ENCODE data around the gene TMEM220.
"Not testable (repeated sequence)": the region's sequence is repeated elsewhere in the genome, so short reads cannot be mapped to it uniquely, and the experiment has no call there.

The TMEM220 gene

DNA sequence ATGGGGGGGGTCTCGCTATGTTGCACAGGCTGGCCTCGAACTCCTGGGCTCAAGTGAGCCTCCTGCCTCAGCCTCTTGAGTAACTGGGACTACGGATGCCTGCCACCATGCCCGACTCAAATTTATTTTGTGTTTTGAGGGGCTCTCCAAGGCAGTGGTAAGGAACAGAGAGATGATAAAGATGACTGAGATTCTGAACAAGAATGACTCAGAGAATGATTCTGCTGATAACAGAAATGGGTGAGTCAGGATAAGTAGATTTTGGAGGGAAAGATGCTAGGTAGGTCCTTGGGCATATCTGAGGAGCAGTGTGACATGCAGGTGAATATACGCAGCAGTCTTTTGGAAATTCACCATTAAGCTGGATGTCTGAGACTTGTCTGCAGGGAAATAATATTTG lies 2.6 kb downstream of the TMEM220 start:
- DNase-seq = no peak

DNA sequence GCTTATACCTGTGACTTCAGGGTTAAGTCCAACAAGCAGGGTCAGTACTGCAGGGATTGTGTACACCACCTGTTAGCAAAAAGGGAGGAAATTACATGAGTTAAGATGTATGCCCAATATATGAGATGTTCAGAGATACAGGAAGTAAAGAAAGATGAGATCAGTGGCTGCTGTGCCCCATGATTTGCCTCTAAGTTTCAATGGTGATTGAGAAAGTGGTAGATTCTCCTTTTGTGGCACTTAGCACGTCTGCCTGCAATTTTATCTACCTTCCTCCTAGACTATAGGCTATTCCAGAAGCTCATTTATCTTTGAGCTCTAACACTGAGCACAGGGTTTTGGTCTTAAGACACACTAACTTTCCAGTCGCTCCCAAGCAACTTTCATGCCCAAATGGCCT lies 3.6 kb downstream of the TMEM220 start:
- DNase-seq = no peak

DNA sequence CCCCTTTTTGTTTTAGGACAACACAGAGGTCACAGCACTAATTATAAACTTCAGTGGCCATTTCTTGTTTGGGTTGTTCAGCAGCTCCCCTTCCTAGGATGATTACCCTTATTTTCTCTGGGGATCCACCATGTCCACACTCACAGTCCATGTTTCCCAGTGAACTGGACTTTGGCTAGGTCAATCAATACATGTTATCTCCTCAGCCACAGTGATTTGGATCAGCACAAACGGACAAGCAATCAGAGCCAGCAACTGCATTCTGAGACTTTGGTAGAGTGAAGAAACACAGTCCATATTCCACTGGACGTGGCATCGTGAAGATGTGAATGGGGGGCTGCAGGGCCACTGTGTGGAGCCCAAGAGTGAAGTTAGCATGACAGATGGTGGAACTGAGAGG lies 4.6 kb downstream of the TMEM220 start:
- DNase-seq = no peak

DNA sequence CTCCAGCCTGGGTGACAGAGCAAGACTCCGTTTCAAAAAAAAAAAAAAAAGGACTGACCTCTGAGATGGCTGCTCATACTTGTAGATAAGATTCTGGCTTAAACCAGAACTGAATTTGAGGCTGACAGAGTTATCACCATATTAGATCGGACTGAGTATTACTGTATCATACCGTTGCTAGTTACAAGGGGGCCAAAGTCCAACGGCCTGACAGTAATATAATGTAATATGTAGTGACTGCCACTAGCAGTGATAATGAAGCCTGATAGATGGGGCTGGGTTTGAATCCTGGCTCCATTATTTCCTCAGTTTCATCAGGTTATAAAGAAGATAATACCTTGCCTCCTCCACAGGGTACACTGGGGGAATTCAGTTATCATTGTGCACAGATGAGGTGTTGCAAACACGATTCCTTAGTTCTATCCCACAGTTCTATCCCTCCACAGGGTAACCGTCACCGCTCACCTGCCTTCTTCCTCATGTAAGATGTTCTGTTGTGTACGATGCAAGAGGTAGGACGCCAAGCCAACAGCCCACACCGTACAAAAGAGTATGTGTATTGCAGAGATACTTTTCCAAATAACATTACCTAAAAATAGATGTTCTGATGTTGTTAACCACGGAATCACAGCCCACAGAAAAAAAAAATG lies 5.2 kb downstream of the TMEM220 start:
- no peak for DNase-seq

DNA sequence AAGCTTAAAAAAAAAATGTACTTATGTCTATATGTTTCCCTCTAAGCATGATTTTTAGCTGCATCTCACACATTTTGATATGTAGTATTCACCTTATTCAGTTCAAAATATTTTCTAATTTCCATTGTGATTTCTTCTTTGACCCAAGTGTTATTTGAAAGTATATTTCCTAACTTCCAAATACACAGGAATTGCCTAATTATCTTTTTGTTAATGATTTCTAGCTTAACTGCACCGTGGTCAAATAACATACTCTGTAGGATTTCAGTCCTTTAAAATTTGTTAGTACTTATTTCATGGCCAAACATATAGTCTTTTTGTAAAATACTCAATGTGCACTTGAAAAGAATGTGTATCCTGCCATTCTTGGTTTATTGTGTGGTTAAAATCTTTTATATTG lies 11.3 kb downstream of the TMEM220 start:
- DNase-seq = no peak

DNA sequence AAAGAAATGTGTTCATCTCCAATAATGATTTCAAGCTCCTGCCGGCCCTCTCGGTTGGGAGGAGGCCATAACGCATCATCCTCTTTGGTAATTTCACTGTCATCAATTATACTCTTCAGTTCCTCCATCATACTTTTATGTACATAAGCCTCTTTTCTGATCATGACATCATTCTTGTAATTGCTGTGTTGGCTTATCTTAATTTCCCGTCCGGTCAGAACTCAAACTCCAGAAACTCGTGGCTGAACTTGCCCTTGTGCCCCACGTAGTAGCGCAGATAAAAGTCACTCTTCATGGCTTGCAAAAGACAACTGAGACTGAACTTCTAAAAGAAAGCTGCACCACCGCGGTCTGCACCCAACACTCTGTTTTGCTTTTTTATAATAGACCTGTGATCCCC lies 13.6 kb downstream of the TMEM220 start:
- no peak for DNase-seq

DNA sequence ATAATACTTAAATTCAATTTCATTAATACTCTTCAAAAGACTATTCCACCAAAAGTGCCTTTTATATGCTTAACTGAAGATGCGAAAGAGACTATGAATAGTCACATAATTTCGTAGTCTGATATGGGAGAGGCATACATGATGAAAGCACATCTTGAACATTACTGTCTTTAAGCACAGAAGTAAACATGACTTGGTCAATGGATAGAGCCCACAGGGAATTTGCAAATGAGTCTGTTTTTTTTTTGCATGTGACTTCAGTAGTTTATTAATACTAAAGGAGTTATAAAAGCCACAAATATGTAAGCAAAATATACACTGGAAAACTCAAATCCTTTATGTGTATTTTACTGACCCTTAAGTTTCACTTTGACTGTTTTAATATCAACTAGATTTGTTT lies 16.5 kb downstream of the TMEM220 start:
- no peak for DNase-seq

DNA sequence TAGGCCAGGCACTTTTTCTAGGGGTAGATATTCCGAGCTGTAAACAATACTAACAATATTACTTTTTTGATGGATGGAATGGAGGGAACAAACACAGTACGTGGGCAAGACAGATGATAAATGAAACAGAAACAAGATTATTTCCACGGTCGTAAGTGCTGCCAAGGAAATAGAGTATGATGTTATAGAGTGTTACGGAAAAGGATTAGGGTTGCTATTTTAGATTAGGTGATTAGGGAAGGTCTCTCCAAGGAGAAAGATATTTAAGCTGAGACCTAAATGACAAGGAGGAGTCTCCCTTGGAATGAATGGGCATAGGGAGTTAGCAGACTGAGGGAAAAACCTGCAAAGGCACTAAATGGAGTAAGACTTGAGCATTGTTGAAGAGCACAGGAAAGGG lies 24.1 kb downstream of the TMEM220 start:
- DNase-seq = no peak

DNA sequence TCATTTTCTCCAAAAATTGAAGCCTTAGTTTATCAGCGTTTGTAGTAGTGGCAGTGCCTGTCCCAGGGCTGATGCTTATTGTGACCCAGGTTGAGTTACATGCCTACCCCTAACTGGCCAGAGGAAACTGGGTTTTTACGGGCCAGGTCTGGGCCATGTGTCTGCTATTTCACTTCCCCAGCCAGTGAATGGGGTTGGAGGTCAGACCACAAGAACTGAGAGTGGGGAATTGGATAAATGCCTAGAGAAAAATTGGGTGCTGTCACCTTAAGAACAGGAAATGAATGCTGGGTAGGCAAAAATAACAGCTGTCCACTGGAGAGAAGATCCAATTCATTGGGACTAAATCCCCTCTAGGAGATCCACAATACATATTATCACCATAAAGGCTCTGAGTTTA lies 27.2 kb downstream of the TMEM220 start:
- no peak for DNase-seq

DNA sequence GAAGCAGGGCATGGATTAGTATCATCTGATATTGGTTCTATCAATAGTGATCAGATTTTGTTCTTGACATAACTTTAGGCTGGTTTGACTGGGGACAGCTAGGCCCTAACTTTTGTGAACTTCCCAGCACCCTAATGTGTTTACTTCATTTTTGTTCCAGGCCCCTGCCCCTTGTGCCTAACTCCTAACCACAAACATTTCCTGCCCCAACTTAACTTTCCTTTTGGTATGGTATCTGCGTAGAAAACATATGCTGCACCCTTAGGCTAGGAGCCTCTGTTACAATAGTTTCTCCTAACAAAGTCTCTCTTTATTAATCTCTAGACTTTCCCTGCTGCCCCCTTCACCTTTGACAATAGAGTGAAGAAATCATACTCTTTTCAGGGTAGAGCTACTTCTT lies 30.0 kb downstream of the TMEM220 start:
- DNase-seq = no peak

DNA sequence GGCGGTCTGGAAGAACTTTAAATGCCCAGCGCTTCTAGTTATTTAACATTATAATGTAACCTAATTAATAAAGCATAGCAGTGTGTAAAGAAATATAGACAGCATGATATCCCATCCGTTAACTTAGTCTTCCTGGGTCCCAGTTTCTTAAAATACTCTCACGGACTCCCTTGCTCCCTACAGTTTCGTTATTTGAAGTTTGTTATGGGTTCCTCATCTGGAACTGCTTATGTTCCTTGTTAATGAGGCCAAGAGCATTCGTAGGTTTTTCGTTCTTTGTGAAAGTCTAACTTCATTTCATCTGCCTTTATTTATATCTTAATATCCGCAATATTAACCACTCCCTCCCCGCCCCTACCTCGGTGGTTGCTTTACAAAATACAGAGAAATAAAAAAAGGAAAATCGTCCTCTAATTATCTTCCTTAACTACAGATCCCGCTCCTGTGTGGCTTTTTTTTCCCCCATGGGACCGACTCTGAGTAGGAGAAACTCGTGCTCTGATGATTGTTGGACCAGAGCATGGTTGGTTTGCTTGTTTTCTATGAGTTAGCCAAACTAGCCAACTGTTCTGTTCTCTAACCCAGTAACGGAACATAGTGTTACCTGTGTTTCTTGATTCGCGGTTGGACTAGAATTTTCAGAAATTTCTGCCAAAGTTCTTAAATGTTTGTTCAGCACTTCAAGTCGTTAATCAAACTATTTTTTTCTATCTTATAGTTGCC lies 31.6 kb downstream of the TMEM220 start:
- no peak for DNase-seq

DNA sequence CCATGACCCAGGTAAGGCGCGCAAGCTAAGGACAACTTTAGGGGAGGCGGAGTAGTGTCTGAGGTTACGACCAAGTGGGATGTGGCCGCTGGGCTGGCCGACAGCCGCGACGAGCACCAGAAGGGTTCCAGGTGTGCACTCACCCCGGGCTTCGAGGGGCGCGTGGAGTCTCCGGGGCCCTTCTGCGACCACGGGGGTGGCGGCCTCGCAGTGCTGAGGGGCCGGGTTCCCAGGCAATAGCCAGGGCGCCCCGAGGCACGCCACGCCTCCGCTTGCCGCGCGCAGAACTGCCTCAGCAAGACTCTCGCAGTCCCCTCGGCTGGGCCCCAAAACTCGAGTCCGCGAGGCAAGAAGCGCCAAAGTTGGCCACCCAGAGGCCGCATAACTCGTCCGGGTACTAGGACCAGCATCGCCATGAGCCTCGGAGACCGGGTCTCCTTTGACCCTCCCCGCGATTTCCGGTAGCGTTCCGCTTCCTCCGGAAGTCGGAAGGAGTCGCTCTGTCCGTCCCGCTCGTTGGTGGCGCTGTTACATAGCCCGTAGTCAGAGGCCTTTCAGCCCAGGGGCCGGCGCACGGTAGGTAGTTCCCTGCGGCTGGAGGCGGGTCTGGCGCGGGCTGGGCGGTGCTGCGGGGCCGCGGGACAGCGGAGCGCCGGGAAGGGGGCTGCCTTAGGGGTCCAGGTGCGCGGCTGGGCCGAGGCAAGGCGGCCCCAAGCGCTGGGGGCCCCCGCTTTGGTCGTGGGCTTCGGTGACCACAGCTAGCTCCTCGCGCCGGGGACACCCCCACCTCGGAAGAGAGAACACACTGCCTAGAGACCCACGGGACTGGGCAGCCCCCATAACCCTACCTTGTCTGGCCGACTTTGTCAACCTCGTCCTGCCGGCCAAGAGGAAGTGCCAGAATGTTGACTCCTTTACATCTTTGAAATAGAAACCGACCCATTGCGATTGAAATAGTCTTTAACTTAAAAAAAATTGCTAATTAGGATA lies 32.4 kb downstream of the TMEM220 start, which contains the start of the genes ADPRM and SCO1:
Gene ADPRM, plus strand, starts transcription at position 503 of the 990 bp plus-strand sequence. CDS start 7,333 bp downstream, outside the sequence.
Gene SCO1, minus strand, starts transcription at position 442 of the 990 bp plus-strand sequence. Its CDS starts 26 bp downstream, at position 416.
- peak; percentile 67 to 82 (median 78) for DNase-seq

DNA sequence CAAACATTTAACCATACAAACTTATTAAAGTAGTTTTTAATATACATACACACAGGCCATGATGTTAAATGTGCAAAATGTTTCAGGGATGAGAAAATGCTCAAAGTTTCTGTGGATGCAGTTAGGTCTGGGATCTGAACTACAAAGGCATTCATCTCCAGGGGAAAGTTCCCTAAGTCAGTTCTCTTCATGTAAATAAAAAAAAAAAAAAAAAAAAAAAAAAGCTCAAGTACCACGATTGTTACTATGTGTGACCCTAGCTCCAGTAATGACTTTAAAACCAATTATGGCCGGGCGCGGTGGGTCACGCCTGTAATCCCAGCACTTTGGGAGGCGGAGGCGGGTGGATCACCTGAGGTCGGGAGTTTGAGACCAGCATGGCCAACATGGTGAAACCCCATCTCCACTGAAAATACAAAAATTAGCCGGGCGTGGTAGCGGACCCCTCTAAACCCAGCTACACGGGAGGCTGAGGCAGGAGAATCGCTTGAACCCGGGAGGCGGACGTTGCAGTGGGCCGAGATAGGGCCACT lies 33.9 kb downstream of the TMEM220 start:
- not testable (repeated sequence) for DNase-seq

DNA sequence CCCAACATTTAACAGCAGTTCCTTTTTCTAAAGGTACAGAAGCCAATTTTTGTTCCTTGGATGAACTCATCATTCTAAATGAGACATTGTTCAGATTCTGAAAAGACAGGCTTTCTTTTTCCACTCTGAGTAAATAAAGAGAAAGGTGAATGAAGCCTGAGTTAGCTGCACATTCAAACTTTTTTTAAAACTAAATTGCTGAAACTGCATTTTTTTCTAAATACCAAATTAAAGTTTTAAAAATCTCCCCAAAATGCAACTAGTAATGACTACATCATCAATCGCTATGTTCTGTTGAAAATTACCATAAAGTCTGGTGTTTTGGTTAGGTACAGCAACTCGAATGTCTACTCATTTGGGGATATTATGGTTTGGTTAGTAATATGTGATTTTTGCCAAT lies 42.3 kb downstream of the TMEM220 start:
- DNase-seq = no peak

DNA sequence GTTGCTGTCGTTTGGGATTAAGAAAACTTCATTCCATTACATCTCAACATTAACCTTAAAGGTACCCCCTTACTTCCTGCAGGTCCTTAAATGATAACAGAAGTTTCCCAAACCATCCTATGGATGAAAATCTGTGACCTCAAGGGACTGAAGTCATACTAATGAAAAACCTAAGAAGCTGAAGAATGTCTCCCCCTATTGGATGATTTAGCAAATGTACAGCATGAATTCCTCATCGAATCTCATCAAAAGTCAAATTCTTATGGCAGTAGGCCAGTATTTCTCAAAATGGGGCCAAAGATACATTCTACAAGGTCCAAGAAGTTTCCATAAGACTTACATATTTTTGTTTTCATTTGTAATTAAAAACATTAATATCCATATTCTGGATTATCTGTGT lies 46.0 kb downstream of the TMEM220 start:
- DNase-seq = no peak

DNA sequence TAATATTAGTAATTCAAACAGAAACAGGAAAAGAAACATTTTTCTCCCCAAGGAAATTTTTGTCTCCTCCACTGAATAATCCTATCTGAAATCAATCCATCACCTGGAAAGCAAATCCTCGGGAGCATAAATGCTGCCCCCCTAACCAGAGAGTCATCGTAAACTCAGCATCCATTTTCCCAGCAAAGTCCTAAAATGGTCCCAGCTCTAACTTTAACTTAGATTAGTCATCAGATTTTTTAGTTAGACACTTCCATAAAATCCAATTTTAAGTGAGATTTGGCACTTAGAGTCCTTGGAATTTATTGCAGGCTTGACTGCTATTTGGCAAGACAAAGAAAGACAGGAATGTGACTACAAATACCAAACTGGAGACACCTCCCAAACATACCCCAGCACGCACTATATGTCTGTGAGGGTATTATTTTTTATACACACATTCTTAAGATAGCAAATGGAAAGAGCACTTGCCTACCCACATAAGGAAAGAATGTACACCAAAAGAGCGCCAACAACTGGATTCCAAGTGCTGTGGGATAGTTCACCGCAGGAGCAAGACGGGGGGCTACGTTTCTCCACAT lies 47.9 kb downstream of the TMEM220 start:
- no peak for DNase-seq

DNA sequence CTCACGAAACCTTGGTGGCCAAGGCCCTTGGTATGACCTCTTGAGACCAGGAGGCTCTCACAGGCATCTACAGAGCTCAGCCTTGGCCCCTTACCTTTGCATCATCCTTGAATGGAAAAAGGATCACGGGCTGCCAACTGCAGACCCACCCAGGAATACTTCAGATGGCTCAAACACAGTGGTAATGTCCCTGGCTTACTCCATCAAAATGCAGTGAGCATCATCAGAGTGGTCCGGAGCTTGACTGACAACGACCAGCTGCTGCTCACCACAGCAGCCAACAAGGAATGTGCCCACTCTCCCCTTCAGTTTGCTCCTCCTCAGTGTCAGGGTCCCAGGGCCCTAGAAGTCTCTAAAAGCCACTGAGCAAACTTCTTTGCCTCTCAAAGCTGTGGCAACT lies 55.1 kb downstream of the TMEM220 start:
- DNase-seq = no peak

DNA sequence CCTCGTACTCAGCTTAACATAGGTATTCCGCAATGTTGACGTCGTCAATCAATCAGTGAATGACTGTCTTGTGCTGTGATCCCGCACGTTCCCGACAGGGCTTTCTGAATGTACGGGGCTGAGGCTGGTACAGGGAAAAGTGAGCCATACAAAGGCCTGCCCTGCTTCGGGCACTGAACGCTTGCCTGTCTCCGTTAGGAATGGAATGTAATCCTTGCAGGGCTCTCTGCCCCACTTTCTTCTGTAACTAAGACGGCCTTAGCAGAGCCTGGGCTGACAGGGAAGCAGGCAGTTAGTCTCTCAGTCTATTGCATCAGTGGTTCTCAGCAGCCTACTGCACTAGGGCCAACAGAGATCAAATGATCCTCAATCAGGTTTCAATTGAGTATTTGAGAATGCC lies 56.5 kb downstream of the TMEM220 start:
- DNase-seq = no peak

DNA sequence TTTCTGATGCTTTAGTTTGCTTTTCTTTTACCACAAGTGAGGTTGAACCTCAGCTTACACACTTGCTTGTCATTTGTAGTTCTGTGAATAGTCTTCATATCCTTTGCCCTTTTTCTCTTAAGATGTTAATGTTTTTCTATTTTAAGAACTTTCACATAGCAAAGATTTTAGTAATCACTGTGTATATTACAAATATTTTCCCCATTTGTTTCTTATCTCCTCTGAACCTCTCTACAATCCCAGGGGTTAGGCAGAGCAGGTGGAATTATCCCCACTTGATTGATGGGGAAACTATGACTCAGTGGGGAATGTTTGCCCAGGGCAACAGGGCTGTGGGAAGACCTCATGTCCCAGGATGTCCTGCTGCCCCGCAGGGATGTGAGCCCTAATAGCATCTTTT lies 61.0 kb downstream of the TMEM220 start:
- no peak for DNase-seq

DNA sequence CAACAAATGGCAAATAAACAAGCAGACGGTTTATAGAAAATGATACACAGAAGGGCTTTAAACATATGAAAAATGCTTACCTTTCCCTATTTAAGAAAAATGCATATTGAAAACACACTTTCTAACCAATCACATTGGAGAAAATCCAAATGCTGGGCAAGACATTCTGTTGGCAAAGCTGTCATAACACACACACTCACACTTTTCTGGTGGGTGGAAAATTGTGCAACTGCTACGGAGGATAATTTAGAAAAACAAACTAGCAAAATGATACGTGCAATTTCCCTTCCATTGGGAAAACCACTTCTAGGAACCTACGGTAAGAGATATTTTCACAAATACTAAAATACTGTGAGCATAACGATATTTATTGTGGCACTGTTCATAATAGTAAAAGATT lies 62.9 kb downstream of the TMEM220 start:
- no peak for DNase-seq

DNA sequence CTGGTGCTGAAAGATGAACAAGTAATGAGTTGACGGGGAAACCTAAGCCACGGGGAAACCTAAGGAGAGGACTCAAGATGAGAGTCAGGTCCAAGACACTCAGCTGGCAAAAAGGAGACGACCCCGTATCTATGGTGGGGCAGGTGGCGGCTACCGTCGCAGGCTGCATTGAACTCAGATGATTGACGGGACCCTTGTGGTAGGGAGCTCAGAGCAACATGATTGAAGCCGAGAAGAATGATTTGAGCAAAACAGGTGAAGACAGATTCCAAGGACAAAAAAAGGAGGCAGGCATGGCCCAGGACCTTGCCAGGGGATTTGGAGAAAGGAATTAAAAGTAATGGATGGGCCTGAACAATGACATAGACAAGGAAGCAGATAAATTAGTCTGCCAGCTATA lies 65.3 kb downstream of the TMEM220 start:
- no peak for DNase-seq
